A549 (cell line): ENCODE results near the gene CACNA1C.

Experiments used
- EHF ChIP-seq: fragments of 250-450 bp; sonication (Bioruptor Pico); IDR thresholded peaks from 2 replicates; pipeline ENCODE4 v1.5.0; 2020; ENCODE audit warnings: mild to moderate bottlenecking
- EP300 ChIP-seq, 2 experiments: fragments of >200 bp; sonication (Bioruptor Twin); formaldehyde crosslinking; IDR thresholded peaks; 2 replicates in 1 of 2; 3 replicates in 1 of 2; pipeline ENCODE4 v1.6.1; 2016 to 2017
- JUN ChIP-seq, 2 experiments: fragments of >200 bp; sonication (Bioruptor Twin); formaldehyde crosslinking; IDR thresholded peaks; 2 replicates in 1 of 2; 3 replicates in 1 of 2; pipeline ENCODE4 v1.6.1; 2016 to 2017
- POLR2A ChIP-seq: IDR thresholded peaks from 2 replicates; pipeline ENCODE4 v1.6.1; 2012; ENCODE audit warnings: mild to moderate bottlenecking, low read length
- POLR2AphosphoS2 ChIP-seq: conservative IDR thresholded peaks from 2 replicates; pipeline ENCODE4 v1.6.1; 2012; ENCODE audit warnings: low read length, improper control_type of control experiment, inconsistent platforms
- RAD21 ChIP-seq, 2 experiments: fragments of >200 bp in 1 of 2; sonication (Bioruptor Twin) in 1 of 2; formaldehyde crosslinking in 1 of 2; IDR thresholded peaks in 1 of 2; conservative IDR thresholded peaks in 1 of 2; 2 replicates in 1 of 2; 3 replicates in 1 of 2; pipeline ENCODE4 v1.6.1; 2012 to 2018; ENCODE audit warnings: inconsistent platforms in 1 of 2
- SMC3 ChIP-seq: fragments of >200 bp; sonication (Bioruptor Twin); formaldehyde crosslinking; IDR thresholded peaks from 3 replicates; pipeline ENCODE4 v1.6.1; 2018; ENCODE audit warnings: inconsistent platforms
- TF ChIP-seq, protein P1 (sequence below): fragments of >200 bp; sonication (Bioruptor Twin); formaldehyde crosslinking; IDR thresholded peaks from 3 replicates; pipeline ENCODE4 v1.5.1; 2016
- TF ChIP-seq, protein P2 (sequence below): fragments of 200-600 bp; sonication (generic); IDR thresholded peaks from 2 replicates; pipeline ENCODE4 v1.6.1; 2016; ENCODE audit warnings: antibody characterized with exemption, mild to moderate bottlenecking, moderate library complexity
- TF ChIP-seq, protein P3 (sequence below): fragments of 250-450 bp; sonication (Bioruptor Pico); IDR thresholded peaks from 2 replicates; pipeline ENCODE4 v1.5.0; 2021; ENCODE audit warnings: mild to moderate bottlenecking, moderate library complexity, borderline replicate concordance

DNA sequence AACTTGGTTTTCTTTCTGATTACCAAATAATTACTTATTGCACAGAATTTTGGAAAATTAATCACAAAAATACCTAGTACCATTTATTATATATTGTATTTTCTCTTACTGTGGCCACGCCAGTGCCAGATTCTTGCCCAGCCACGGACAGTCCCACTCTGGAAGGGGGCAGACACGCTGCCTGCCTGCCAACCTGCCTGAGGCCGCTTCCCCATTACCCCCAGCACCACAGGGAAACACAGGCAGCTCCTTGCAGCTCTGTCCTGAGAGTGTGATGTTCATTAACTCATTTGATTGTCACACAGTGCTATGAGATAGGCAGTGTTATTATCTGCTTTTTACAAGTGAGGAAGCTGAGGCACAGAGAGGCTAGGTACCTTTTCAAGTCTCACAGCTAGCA, 46.8 kb downstream of the CACNA1C start:
- TF ChIP-seq, protein P1, sequence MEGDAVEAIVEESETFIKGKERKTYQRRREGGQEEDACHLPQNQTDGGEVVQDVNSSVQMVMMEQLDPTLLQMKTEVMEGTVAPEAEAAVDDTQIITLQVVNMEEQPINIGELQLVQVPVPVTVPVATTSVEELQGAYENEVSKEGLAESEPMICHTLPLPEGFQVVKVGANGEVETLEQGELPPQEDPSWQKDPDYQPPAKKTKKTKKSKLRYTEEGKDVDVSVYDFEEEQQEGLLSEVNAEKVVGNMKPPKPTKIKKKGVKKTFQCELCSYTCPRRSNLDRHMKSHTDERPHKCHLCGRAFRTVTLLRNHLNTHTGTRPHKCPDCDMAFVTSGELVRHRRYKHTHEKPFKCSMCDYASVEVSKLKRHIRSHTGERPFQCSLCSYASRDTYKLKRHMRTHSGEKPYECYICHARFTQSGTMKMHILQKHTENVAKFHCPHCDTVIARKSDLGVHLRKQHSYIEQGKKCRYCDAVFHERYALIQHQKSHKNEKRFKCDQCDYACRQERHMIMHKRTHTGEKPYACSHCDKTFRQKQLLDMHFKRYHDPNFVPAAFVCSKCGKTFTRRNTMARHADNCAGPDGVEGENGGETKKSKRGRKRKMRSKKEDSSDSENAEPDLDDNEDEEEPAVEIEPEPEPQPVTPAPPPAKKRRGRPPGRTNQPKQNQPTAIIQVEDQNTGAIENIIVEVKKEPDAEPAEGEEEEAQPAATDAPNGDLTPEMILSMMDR: no peak
- TF ChIP-seq, protein P2, sequence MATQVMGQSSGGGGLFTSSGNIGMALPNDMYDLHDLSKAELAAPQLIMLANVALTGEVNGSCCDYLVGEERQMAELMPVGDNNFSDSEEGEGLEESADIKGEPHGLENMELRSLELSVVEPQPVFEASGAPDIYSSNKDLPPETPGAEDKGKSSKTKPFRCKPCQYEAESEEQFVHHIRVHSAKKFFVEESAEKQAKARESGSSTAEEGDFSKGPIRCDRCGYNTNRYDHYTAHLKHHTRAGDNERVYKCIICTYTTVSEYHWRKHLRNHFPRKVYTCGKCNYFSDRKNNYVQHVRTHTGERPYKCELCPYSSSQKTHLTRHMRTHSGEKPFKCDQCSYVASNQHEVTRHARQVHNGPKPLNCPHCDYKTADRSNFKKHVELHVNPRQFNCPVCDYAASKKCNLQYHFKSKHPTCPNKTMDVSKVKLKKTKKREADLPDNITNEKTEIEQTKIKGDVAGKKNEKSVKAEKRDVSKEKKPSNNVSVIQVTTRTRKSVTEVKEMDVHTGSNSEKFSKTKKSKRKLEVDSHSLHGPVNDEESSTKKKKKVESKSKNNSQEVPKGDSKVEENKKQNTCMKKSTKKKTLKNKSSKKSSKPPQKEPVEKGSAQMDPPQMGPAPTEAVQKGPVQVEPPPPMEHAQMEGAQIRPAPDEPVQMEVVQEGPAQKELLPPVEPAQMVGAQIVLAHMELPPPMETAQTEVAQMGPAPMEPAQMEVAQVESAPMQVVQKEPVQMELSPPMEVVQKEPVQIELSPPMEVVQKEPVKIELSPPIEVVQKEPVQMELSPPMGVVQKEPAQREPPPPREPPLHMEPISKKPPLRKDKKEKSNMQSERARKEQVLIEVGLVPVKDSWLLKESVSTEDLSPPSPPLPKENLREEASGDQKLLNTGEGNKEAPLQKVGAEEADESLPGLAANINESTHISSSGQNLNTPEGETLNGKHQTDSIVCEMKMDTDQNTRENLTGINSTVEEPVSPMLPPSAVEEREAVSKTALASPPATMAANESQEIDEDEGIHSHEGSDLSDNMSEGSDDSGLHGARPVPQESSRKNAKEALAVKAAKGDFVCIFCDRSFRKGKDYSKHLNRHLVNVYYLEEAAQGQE: no peak
- TF ChIP-seq EHF (no peak), POLR2A (no peak), POLR2AphosphoS2 (no peak), EP300 (IDR thresholded peaks at IDR 0.05) (no peak), RAD21 (conservative IDR thresholded peaks at IDR 0.05 in 1 of 2, IDR thresholded peaks at IDR 0.05 in 1 of 2) (no peak), SMC3 (no peak), JUN (IDR thresholded peaks at IDR 0.05) (no peak)
- TF ChIP-seq, protein P3, sequence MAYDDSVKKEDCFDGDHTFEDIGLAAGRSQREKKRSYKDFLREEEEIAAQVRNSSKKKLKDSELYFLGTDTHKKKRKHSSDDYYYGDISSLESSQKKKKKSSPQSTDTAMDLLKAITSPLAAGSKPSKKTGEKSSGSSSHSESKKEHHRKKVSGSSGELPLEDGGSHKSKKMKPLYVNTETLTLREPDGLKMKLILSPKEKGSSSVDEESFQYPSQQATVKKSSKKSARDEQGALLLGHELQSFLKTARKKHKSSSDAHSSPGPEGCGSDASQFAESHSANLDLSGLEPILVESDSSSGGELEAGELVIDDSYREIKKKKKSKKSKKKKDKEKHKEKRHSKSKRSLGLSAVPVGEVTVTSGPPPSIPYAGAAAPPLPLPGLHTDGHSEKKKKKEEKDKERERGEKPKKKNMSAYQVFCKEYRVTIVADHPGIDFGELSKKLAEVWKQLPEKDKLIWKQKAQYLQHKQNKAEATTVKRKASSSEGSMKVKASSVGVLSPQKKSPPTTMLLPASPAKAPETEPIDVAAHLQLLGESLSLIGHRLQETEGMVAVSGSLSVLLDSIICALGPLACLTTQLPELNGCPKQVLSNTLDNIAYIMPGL (CRISPR knock-in tag): no peak
